HepG2 (cell line): Measurements from ENCODE around the gene SEMA4B. TPM values are rescaled to one million over a fixed set of nuclear protein-coding genes. Genes with fewer than 3 reads are reported as not detected.
A peak's percentile ranks its signal among the peaks of the same experiment; 100 is the strongest.

Experiments used
- ATM ChIP-seq: fragments of 450-650 bp; IDR thresholded peaks from 2 replicates; pipeline ENCODE4 v1.7.1; 2017; ENCODE audit warnings: mild to moderate bottlenecking, borderline replicate concordance
- EEA1 ChIP-seq: sonication (generic); formaldehyde crosslinking; IDR thresholded peaks from 2 replicates; pipeline ENCODE4 v1.5.1; 2020; ENCODE audit warnings: mild to moderate bottlenecking, missing genetic modification reagents, borderline replicate concordance
- EP300 ChIP-seq, 3 experiments: sonication (generic) in 1 of 3; formaldehyde crosslinking in 1 of 3; IDR thresholded peaks; 2 replicates each; pipeline versions ENCODE4 v1.5.1 to v1.6.1; 2011 to 2020; ENCODE audit warnings: low read depth in 2 of 3, low read length in 2 of 3, borderline replicate concordance in 1 of 3, improper control_type of control experiment in 1 of 3, mild to moderate bottlenecking in 1 of 3, missing genetic modification reagents in 1 of 3, moderate library complexity in 1 of 3
- MEF2D ChIP-seq: sonication (generic); formaldehyde crosslinking; IDR thresholded peaks from 2 replicates; pipeline ENCODE4 v1.5.1; 2020; ENCODE audit warnings: mild to moderate bottlenecking, missing genetic modification reagents
- NCOA5 ChIP-seq: sonication (generic); formaldehyde crosslinking; IDR thresholded peaks from 2 replicates; pipeline ENCODE4 v1.4.0; 2020; ENCODE audit warnings: missing genetic modification reagents
- NFRKB ChIP-seq: fragments of 450-650 bp; IDR thresholded peaks from 2 replicates; pipeline ENCODE4 v1.6.1; 2017
- PAF1 ChIP-seq: IDR thresholded peaks from 2 replicates; pipeline ENCODE4 v1.6.1; 2016; ENCODE audit warnings: missing genetic modification reagents, missing compliant biosample characterization
- POGZ ChIP-seq: sonication (generic); formaldehyde crosslinking; IDR thresholded peaks from 2 replicates; pipeline ENCODE4 v1.4.0; 2020; ENCODE audit warnings: mild to moderate bottlenecking, missing genetic modification reagents
- RXRB ChIP-seq: IDR thresholded peaks from 2 replicates; pipeline ENCODE4 v1.6.1; 2016; ENCODE audit warnings: borderline replicate concordance, missing genetic modification reagents, missing compliant biosample characterization
- SAP130 ChIP-seq: IDR thresholded peaks from 2 replicates; pipeline ENCODE4 v1.6.1; 2016; ENCODE audit warnings: low read depth
- SKI ChIP-seq: fragments of 450-650 bp; IDR thresholded peaks from one replicate; pipeline ENCODE4 v1.6.1; 2018; ENCODE audit warnings: mild to moderate bottlenecking; ENCODE audit not compliant: partially characterized antibody
- SOX6 ChIP-seq, 2 experiments: fragments of 450-650 bp in 1 of 2; sonication (generic) in 1 of 2; formaldehyde crosslinking in 1 of 2; IDR thresholded peaks; 2 replicates each; pipeline versions ENCODE4 v1.4.0 to v1.6.1; 2017 to 2020; ENCODE audit warnings: antibody characterized with exemption in 1 of 2, mild to moderate bottlenecking in 1 of 2, missing genetic modification reagents in 1 of 2
- SRY ChIP-seq: sonication (generic); formaldehyde crosslinking; IDR thresholded peaks from 2 replicates; pipeline ENCODE4 v1.8.0; 2022; ENCODE audit warnings: mild to moderate bottlenecking, missing genetic modification reagents
- SYNCRIP ChIP-seq: fragments of 200-400 bp; formaldehyde crosslinking; IDR thresholded peaks from 2 replicates; pipeline ENCODE4 v1.6.1; 2018; ENCODE audit warnings: mild to moderate bottlenecking, low read depth, low read length; ENCODE audit not compliant: insufficient read depth
- THYN1 ChIP-seq: sonication (generic); formaldehyde crosslinking; IDR thresholded peaks from 2 replicates; pipeline ENCODE4 v1.8.1; 2023; ENCODE audit warnings: low read depth, mild to moderate bottlenecking, moderate library complexity, missing genetic modification reagents, borderline replicate concordance
- UBTF ChIP-seq: sonication (generic); formaldehyde crosslinking; IDR thresholded peaks from 2 replicates; pipeline ENCODE4 v1.4.0; 2020; ENCODE audit warnings: mild to moderate bottlenecking, missing genetic modification reagents
- ZBTB33 ChIP-seq: sonication (generic); formaldehyde crosslinking; IDR thresholded peaks from 2 replicates; pipeline ENCODE4 v1.4.0; 2020; ENCODE audit warnings: missing genetic modification reagents
- ZBTB7B ChIP-seq: sonication (generic); formaldehyde crosslinking; IDR thresholded peaks from 2 replicates; pipeline ENCODE4 v1.4.0; 2020; ENCODE audit warnings: missing genetic modification reagents
- ZNF143 ChIP-seq: sonication (generic); formaldehyde crosslinking; IDR thresholded peaks from 2 replicates; pipeline ENCODE4 v1.4.0; 2020; ENCODE audit warnings: missing genetic modification reagents
- ZNF30 ChIP-seq: sonication (generic); formaldehyde crosslinking; IDR thresholded peaks from 2 replicates; pipeline ENCODE4 v1.5.0; 2020; ENCODE audit warnings: mild to moderate bottlenecking, missing genetic modification reagents
- ZNF34 ChIP-seq: sonication (generic); formaldehyde crosslinking; IDR thresholded peaks from 2 replicates; pipeline ENCODE4 v1.4.0; 2020; ENCODE audit warnings: mild to moderate bottlenecking, missing genetic modification reagents, borderline replicate concordance
- ZNF468 ChIP-seq: sonication (generic); formaldehyde crosslinking; IDR thresholded peaks from 2 replicates; pipeline ENCODE4 v1.8.0; 2022; ENCODE audit warnings: mild to moderate bottlenecking, moderate library complexity, missing genetic modification reagents
- ZNF569 ChIP-seq: sonication (generic); formaldehyde crosslinking; IDR thresholded peaks from 2 replicates; pipeline ENCODE4 v1.5.0; 2020; ENCODE audit warnings: mild to moderate bottlenecking, missing genetic modification reagents, moderate library complexity, borderline replicate concordance
- ZNF772 ChIP-seq: sonication (generic); formaldehyde crosslinking; IDR thresholded peaks from 2 replicates; pipeline ENCODE4 v1.5.0; 2020; ENCODE audit warnings: mild to moderate bottlenecking, missing genetic modification reagents
- ZNF777 ChIP-seq: sonication (generic); formaldehyde crosslinking; IDR thresholded peaks from 2 replicates; pipeline ENCODE4 v1.4.0; 2020; ENCODE audit warnings: missing genetic modification reagents
- ZNF879 ChIP-seq: sonication (generic); formaldehyde crosslinking; IDR thresholded peaks from 2 replicates; pipeline ENCODE4 v1.8.1; 2023; ENCODE audit warnings: missing genetic modification reagents
- polyA plus RNA-seq, 8 experiments: library from polyadenylated mRNA; depleted of rRNA in 3 of 8; stranded (reverse) in 7 of 8; unstranded in 1 of 8; fragments of >200 nt; fragmentation: Illumina TruSeq in 4 of 8; extraction: Trizol in 4 of 8; gene quantifications; 2 replicates each; pipeline versions ENCODE4 v1.2.1 to v1.2.3, GENCODE V29; 2011 to 2016; ENCODE audit warnings: low read depth in 4 of 8, missing spikeins in 1 of 8, mixed read lengths in 1 of 8; ENCODE audit not compliant: insufficient read depth in 1 of 8
- total RNA-seq, 5 experiments: library from RNA; depleted of rRNA; stranded (reverse); fragments of >200 nt; fragmentation: Illumina TruSeq; extraction: Trizol; gene quantifications; 2 replicates each; pipeline ENCODE4 v1.2.3, GENCODE V29; 2016; ENCODE audit warnings: low read depth in 1 of 5

SEMA4B gene
- total and polyA plus RNA-seq, 2 of the 13 experiments (the other 11 are each of a cell fraction or from before 2014, with no cell fraction given), result 2.1 to 17.0 TPM

GRCh38 chr15:90249203-90249863, 48.2 kb downstream of the SEMA4B start, which contains the start of gene TTLL13 (continued):
- TF ChIP-seq UBTF, result peak; percentile 63
- TF ChIP-seq POGZ (CRISPR knock-in tag), result peak; percentile 55
- no peak for TF ChIP-seq NCOA5
- TF ChIP-seq THYN1 (CRISPR knock-in tag), result no peak
- TF ChIP-seq PAF1, result no peak
- no peak for TF ChIP-seq SKI
- no peak for TF ChIP-seq SOX6 (IDR thresholded peaks at IDR 0.05)
- TF ChIP-seq SOX6 (CRISPR knock-in tag; IDR thresholded peaks at IDR 0.05), result peak; percentile 45
- 0 out of 2 replicates have a peak, but pooled peaks have one; percentile 29 for TF ChIP-seq RXRB (CRISPR knock-in tag)
- peak; percentile 23; the same call in 1 of the 2 replicates for TF ChIP-seq MEF2D (CRISPR knock-in tag)
- no peak for TF ChIP-seq ZNF30 (CRISPR knock-in tag)
- TF ChIP-seq NFRKB, result no peak
- 0 out of 2 replicates have a peak, but pooled peaks have one; percentile 51 for TF ChIP-seq ZNF468 (CRISPR knock-in tag)
- 0 out of 2 replicates have a peak, but pooled peaks have one; percentile 46 for TF ChIP-seq SRY (CRISPR knock-in tag)
- TF ChIP-seq ZNF34, result no peak
- no peak for TF ChIP-seq EEA1 (CRISPR knock-in tag)
- TF ChIP-seq ZBTB7B (CRISPR knock-in tag), result no peak; the same call in 1 of the 2 replicates
- peak; percentile 32; the same call in 1 of the 2 replicates for TF ChIP-seq ZNF772 (CRISPR knock-in tag)
- TF ChIP-seq SAP130, result peak; percentile 88
- peak; percentile 77 for TF ChIP-seq ZNF143 (CRISPR knock-in tag)
- no peak for TF ChIP-seq ATM
- TF ChIP-seq ZNF569 (CRISPR knock-in tag), result no peak
- TF ChIP-seq ZBTB33 (CRISPR knock-in tag), result no peak
- no peak for TF ChIP-seq ZNF879 (CRISPR knock-in tag)
- no peak for TF ChIP-seq EP300 (IDR thresholded peaks at IDR 0.05; ENCODE audit: low read depth in 2 of 2, low read length in 2 of 2)
- 0 out of 2 replicates have a peak, but pooled peaks have one; percentile 16 for TF ChIP-seq EP300 (CRISPR knock-in tag; IDR thresholded peaks at IDR 0.05; ENCODE audit: borderline replicate concordance)
- peak; percentile 76 for TF ChIP-seq ZNF777 (CRISPR knock-in tag)
- no peak for TF ChIP-seq SYNCRIP
